ENCODE data around the gene HLA-DMA. TPM values are rescaled to one million over a fixed set of nuclear protein-coding genes. Genes with fewer than 3 reads are reported as not detected.

Gene HLA-DMA
- total and polyA plus RNA-seq, 9 of the 15 experiments (the other 6 are each of a cell fraction or from before 2014, with no cell fraction given) = 0.13 to 0.83 (median 0.51) TPM

- peak; percentile 78 for TF ChIP-seq ZBTB40 (IDR thresholded peaks at IDR 0.05)
- no peak for TF ChIP-seq ZBTB40 (CRISPR knock-in tag; IDR thresholded peaks at IDR 0.05)
- no peak for TF ChIP-seq NCOA1 (IDR thresholded peaks at IDR 0.05; ENCODE audit: low read depth)
- no peak for TF ChIP-seq MYC (IDR thresholded peaks at IDR 0.05; ENCODE audit: low read depth, low read length)
- no peak for TF ChIP-seq MYC (CRISPR knock-in tag; IDR thresholded peaks at IDR 0.05; ENCODE audit: borderline replicate concordance, low read depth)
- peak; percentile 66 for TF ChIP-seq PRDM10 (IDR thresholded peaks at IDR 0.05; ENCODE audit: partially characterized antibody)
- TF ChIP-seq ZNF445 (CRISPR knock-in tag; IDR thresholded peaks at IDR 0.05; ENCODE audit: low read depth) = no peak
- no peak for TF ChIP-seq BHLHE40 (IDR thresholded peaks at IDR 0.05; ENCODE audit: low read length)
- TF ChIP-seq ELF2 (CRISPR knock-in tag; IDR thresholded peaks at IDR 0.05) = no peak
- peak; percentile 63; the same call in 1 of the 2 replicates for TF ChIP-seq PHF21A (IDR thresholded peaks at IDR 0.05; ENCODE audit: borderline replicate concordance, low read depth)
- no peak for TF ChIP-seq TEAD1 (CRISPR knock-in tag; IDR thresholded peaks at IDR 0.05)
- TF ChIP-seq MIER1 (IDR thresholded peaks at IDR 0.05; ENCODE audit: low read depth) = 0 out of 2 replicates have a peak, but pooled peaks have one; percentile 35
- TF ChIP-seq GATAD2A (IDR thresholded peaks at IDR 0.05) = peak; percentile 90
- no peak; the same call in 1 of the 2 replicates for TF ChIP-seq POLR2A (conservative IDR thresholded peaks at IDR 0.05)
Observed at GRCh38 chr6:32967151-32968091, 14.5 kb upstream of the HLA-DMA start (continued).

All from K562 (cell line).